ENCODE results near the gene LRRC27. TPM values are rescaled to one million over a fixed set of nuclear protein-coding genes. Genes with fewer than 3 reads are reported as not detected.

Gene LRRC27
- total and polyA plus RNA-seq, 7 donors = 2.2 to 8.3 (median 2.5) TPM

DNA sequence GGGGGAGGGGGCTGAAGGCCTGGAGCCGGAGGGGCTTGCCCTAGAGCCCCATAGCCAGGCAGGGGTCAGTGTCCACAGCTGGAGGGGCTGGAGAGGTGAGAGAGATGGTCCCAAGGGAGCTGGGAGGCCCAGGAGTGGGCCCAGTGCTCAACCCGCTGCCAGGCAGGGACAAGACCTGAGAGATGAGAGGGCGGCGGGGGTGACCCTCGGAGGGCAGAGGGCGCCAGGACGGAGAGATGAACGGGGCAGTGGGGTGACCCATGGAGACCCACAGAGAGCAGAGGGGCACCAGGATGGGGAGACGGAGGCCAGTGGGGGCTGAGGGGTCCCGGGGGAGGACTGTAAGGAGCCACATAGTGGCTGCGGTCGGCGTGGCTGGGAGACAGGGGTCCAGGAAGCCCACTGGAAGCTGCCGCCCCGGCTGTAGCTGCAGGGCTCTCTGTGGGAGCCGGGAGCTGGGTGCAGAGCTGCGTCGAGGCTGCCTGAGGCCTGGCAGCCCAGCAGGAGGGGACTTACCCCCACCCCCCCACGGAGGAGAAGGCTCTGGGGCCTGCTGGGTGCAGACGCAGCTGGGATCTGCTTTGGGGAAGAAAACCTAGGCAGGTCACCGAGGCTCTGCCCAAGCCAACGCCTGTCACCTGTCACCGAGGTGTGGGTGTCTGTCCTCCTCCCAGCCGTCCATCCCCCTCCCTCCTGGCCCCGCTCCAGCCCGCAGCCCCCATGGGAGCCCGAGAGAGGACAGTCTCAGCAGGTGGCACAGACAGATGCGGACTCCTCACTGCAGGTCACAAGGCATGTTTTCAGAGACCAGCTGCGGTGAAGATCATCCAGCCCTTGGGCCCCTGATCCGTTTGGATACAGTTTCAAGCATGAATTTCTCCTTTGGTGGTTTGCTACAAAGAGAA lies 90.1 kb downstream of the LRRC27 start:
- Histone ChIP-seq H3K4me3 (peak overlapping the region; percentile 51), H3K4me1 (peaks cover 43% of the 10 kb centered on the region), H3K36me3 (ENCODE audit: insufficient read depth in 1 of 2, low read depth in 1 of 2) (no peaks in the 10 kb centered on the region), H3K27ac (peak overlapping the region; percentile 87), H3K9me3 (no peaks in the 10 kb centered on the region), H3K27me3 (ENCODE audit: insufficient read depth in 3 of 3, low read length in 2 of 3) (no peaks in the 10 kb centered on the region)
- intact Hi-C loops (cut with DNase I) = no loop called here
- no peak for DNase-seq
- peak in 3 of 4 donors; percentile 5 to 29 (median 14) for ATAC-seq
- TF ChIP-seq, protein P1, sequence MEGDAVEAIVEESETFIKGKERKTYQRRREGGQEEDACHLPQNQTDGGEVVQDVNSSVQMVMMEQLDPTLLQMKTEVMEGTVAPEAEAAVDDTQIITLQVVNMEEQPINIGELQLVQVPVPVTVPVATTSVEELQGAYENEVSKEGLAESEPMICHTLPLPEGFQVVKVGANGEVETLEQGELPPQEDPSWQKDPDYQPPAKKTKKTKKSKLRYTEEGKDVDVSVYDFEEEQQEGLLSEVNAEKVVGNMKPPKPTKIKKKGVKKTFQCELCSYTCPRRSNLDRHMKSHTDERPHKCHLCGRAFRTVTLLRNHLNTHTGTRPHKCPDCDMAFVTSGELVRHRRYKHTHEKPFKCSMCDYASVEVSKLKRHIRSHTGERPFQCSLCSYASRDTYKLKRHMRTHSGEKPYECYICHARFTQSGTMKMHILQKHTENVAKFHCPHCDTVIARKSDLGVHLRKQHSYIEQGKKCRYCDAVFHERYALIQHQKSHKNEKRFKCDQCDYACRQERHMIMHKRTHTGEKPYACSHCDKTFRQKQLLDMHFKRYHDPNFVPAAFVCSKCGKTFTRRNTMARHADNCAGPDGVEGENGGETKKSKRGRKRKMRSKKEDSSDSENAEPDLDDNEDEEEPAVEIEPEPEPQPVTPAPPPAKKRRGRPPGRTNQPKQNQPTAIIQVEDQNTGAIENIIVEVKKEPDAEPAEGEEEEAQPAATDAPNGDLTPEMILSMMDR (IDR thresholded peaks at IDR 0.05) = no peak
- 53 to 63% (median 54%) methylated on average over 29 to 30 of the region's 30 CpGs for WGBS, 3 donors

DNA sequence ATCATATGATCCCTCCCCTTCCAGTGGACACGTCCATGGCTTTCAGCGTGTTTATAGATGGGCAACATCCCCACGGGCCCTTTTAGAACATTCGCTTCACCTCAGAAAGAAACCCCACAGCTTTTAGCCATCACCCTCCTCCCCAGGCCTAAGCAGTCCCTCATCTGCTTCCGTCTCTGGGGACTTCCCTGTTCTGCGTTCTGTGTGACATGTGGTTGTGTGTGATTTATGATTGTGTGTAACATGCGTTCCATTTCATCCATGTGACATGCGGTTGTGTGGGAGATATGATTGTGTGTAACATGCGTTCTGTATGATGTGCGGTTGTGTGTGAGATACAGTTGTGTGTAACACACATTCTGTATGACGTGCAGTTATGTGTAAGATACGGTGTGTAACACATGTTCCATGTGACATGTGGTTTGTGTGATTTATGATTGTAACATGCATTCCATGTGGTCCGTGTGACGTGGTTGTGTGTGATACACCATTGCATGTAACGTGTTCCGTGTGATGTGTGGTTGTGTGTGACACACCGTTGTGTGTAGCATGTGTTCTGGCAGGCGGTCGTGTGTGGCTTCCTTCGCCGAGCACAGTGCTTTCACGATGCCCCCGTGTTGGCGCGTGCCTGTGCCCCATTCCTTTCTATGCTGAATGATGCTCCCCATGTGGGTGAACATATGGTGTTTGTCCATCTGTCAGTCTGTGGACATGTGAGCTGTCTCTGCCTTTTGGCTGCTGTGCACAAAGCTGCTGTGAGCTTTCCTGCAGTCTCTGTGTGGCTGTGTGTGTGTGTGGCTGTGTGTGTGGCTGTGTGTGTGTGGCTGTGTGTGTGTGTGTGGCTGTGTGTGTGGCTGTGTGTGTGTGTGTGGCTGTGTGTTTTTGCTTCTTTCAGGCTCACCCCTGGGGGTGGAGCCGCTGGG lies 91.2 kb downstream of the LRRC27 start:
- Histone ChIP-seq H3K36me3 (ENCODE audit: insufficient read depth in 1 of 2, low read depth in 1 of 2) (no peaks in the 10 kb centered on the region), H3K4me3 (no peak overlapping the region), H3K27me3 (ENCODE audit: insufficient read depth in 3 of 3, low read length in 2 of 3) (no peaks in the 10 kb centered on the region), H3K4me1 (peaks cover 32% of the 10 kb centered on the region), H3K27ac (peak overlapping the region; percentile 87), H3K9me3 (no peaks in the 10 kb centered on the region)
- intact Hi-C loops (cut with DNase I) = no loop called here
- peak in 2 of 4 donors; percentile 6 to 21 for ATAC-seq
- no peak for DNase-seq
- TF ChIP-seq, protein P1 (IDR thresholded peaks at IDR 0.05) = no peak
- 61 to 74% (median 62%) methylated on average over 26 of the region's 26 CpGs for WGBS, 3 donors

DNA sequence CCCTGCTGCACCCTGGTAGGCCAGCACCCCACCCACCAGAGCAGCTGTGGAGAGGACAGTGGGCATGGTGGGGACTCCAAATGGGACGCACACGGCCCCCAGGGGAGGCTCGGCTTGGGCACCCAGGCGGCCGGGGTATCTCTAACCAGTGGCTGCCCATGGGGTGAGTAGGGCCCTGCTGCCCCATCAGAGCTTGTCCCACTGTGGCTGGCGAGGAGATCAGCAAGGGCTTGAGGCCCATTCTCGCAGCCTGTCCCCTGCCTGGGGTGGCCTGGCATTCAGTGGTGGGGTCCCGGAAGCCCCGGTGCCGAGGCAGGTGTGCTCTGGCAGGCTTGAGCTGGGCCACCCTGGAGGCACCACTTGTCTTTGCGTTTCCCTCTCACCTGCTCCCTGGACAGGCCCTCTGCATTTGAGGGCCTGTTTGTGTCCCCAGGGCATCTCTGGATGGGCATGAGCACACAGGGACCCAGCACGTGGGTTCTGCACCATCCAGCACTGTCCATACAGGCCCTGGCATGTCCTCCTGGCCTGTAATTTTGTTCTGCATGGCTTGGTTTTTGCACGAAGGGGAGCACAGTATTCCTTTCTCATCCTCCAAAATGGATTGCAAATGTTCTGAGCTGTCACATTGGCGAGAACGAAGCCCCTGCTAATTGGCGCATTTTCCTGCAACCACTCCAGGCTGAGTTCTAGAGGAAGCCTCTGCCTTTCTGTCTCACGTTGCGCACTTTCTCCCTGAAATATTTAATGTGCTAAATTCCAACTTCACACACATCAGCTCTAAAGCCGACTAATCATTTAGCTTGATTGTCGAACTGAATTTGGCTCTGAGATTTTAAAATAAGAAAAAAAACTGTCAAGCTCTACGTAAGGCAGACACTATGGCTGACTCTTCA lies 92.2 kb downstream of the LRRC27 start:
- no peak for ATAC-seq
- TF ChIP-seq, protein P1 (IDR thresholded peaks at IDR 0.05) = no peak
- Histone ChIP-seq H3K36me3 (ENCODE audit: insufficient read depth in 1 of 2, low read depth in 1 of 2) (no peaks in the 10 kb centered on the region), H3K4me1 (peaks cover 22% of the 10 kb centered on the region), H3K4me3 (no peak overlapping the region), H3K9me3 (no peaks in the 10 kb centered on the region), H3K27me3 (ENCODE audit: insufficient read depth in 3 of 3, low read length in 2 of 3) (no peaks in the 10 kb centered on the region), H3K27ac (no peak overlapping the region)
- intact Hi-C loops (cut with DNase I) = no loop called here
- WGBS, 3 donors = 72 to 84% (median 77%) methylated on average over 20 to 21 of the region's 21 CpGs
- no peak for DNase-seq

DNA sequence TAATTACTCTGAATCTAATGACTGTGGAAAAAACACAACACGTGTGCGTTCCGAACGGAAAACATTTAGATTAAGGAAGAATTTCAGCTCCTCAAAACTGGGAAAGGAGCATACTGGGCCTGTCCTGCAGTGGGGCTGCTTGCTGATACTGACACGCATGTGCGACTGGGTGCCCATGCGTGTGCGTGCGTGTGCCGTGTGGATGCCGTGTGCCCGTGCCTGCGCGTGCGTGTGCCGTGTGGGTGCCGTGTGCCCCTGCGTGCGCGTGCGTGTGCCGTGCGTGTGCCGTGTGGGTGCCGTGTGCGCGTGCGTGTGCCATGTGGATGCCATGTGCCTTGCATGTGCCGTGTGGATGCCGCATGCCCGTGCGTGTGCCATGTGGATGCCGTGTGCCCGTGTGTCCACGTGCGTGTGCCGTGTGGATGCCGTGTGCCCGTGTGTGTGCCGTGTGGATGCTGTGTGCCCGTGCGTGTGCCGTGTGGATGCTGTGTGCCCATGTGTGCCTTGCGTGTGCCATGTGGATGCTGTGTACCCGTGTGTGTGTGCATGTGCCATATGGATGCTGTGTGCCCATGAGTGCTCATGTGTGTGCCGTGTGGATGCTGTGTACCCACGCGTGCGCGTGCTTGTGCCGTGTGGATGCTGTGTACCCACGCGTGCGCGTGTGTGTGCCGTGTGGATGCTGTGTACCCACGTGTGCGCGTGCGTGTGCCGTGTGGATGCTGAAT lies 93.2 kb downstream of the LRRC27 start:
- H3K4me1 ChIP-seq = peaks cover 21% of the 10 kb centered on the region
- intact Hi-C loops (cut with DNase I) = no loop called here
- 93 to 95% (median 94%) methylated on average over 56 to 61 of the region's 61 CpGs for WGBS, 3 donors
- H3K4me3 ChIP-seq = no peak overlapping the region
- H3K36me3 ChIP-seq (ENCODE audit: insufficient read depth in 1 of 2, low read depth in 1 of 2) = no peaks in the 10 kb centered on the region
- no peak overlapping the region for H3K27ac ChIP-seq
- TF ChIP-seq, protein P1 (IDR thresholded peaks at IDR 0.05) = no peak
- no peaks in the 10 kb centered on the region for H3K9me3 ChIP-seq
- no peaks in the 10 kb centered on the region for H3K27me3 ChIP-seq (ENCODE audit: insufficient read depth in 3 of 3, low read length in 2 of 3)
- DNase-seq (no peak), ATAC-seq (no peak)
